ENCODE measurements around the gene SYNDIG1.

DNA sequence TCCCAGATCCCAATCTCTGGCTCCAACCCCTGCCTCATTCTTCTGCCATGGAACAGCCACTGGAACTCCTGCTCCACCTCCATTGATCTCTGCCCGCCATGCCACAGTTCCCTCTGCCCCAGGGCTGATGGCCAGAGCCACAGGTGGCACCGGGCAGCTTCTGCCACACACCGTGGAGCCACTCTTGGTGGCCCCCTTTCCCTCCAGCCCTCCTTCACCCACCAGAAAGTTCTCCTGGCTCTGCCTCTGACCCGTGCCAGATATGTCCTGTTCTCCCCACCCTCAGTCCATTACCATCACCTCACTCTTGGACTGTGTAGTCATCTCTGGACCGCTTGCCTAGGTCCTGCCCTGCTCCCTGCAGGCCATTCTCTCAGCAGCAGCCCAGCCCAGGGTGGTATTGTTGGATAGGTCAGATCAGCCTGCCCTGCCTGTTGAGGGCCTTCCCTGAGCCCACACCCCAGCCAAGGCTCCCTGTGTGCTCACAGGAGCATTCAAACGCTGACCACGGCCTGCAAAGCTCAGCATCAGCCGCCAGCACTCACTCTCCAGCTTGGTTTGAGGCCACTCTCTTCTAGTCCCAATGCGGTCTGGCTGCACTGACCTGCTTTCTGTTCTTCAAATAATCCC lies 16.8 kb upstream of the SYNDIG1 start:
- TF ChIP-seq CTCF (IDR thresholded peaks at IDR 0.05) (no peak), POLR2A (IDR thresholded peaks at IDR 0.05) (no peak)

All from uterus (tissue), 2 donors.